ENCODE measurements around the gene MUC3A. TPM values are rescaled to one million over a fixed set of nuclear protein-coding genes. Genes with fewer than 3 reads are reported as not detected.

The MUC3A gene
- total and polyA plus RNA-seq, 8 donors: 0.45 to 527 (median 0.97) TPM

DNA sequence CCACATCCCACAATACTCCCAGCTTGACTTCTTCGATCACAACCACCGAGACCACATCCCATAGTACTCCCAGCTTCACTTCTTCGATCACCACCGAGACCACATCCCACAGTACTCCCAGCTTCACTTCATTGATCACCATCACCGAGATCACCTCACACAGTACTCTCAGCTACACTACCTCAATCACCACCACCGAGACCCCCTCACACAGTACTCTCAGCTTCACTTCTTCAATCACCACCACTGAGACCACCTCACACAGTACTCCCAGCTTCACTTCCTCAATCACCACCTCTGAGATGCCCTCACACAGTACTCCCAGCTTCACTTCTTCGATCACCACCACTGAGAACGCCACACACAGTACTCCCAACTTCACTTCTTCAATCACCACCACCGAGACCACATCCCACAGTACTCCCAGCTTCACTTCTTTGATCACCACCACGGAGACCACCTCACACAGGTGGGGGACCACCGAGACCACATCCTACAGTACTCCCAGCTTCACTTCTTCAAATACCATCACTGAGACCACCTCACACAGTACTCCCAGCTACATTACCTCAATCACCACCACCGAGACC, 8.6 kb downstream of the MUC3A start:
- Histone ChIP-seq H3K9me3 (peaks cover 0 to 8% (median 0%) of the 10 kb centered on the region in 4 donors), H3K4me1 (no peaks in the 10 kb centered on the region), H3K27me3 (peaks cover 0 to 62% (median 8%) of the 10 kb centered on the region in 3 donors), H3K36me3 (no peaks in the 10 kb centered on the region), H3K27ac (no peak overlapping the region), H3K4me3 (no peak overlapping the region)
- TF ChIP-seq EP300 (IDR thresholded peaks at IDR 0.05): no peak
- TF ChIP-seq POLR2AphosphoS5 (IDR thresholded peaks at IDR 0.05): no peak
- TF ChIP-seq POLR2A (IDR thresholded peaks at IDR 0.05): no peak
- TF ChIP-seq, protein P1, sequence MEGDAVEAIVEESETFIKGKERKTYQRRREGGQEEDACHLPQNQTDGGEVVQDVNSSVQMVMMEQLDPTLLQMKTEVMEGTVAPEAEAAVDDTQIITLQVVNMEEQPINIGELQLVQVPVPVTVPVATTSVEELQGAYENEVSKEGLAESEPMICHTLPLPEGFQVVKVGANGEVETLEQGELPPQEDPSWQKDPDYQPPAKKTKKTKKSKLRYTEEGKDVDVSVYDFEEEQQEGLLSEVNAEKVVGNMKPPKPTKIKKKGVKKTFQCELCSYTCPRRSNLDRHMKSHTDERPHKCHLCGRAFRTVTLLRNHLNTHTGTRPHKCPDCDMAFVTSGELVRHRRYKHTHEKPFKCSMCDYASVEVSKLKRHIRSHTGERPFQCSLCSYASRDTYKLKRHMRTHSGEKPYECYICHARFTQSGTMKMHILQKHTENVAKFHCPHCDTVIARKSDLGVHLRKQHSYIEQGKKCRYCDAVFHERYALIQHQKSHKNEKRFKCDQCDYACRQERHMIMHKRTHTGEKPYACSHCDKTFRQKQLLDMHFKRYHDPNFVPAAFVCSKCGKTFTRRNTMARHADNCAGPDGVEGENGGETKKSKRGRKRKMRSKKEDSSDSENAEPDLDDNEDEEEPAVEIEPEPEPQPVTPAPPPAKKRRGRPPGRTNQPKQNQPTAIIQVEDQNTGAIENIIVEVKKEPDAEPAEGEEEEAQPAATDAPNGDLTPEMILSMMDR (IDR thresholded peaks at IDR 0.05): no peak
- 55 to 69% (median 65%) methylated on average over 11 to 12 of the region's 12 CpGs for WGBS, 5 donors
- intact Hi-C loops (cut with DNase I; ENCODE audit: low total_unique reads): no loop called here
- DNase-seq: no peak

DNA sequence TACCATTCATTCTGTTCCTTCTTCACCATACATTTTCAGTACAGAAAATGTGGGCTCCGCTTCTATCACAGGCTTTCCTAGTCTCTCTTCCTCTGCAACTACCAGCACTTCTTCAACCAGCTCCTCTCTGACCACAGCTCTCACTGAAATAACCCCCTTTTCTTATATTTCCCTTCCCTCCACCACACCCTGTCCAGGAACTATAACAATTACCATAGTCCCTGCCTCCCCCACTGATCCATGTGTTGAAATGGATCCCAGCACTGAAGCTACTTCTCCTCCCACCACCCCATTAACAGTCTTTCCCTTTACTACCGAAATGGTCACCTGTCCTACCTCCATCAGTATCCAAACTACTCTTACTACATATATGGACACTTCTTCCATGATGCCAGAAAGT, 10.6 kb downstream of the MUC3A start:
- 59 to 65% (median 64%) methylated on average over 2 of the region's 2 CpGs for WGBS, 5 donors

DNA sequence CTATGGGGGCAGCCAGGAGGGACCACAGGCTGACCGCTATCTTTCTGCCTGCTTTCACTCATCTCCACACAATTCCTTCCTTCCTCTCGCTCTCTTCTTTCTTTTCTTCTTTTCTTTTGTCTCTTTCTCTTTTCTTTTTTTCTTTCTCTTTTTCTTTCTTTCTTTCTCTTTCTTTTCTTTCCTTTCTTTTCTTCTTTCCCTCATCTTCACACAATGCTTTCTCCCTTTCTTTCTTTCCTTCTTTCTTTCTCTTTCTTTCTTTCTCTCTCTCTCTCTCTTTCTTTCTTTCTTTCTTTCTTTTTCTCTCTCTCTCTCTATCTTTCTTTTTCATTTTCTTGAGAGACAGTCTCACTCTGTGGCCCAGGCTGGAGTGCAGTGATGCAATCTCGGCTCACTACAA, 13.2 kb downstream of the MUC3A start:
- Histone ChIP-seq H3K4me1 (peaks cover 15 to 22% (median 20%) of the 10 kb centered on the region in 4 donors), H3K36me3 (no peaks in the 10 kb centered on the region), H3K4me3 (no peak overlapping the region), H3K9me3 (peaks cover 0 to 4% (median 0%) of the 10 kb centered on the region in 4 donors), H3K27ac (no peak overlapping the region), H3K27me3 (peaks cover 26 to 90% (median 50%) of the 10 kb centered on the region in 3 donors)
- TF ChIP-seq, protein P1 (IDR thresholded peaks at IDR 0.05): no peak
- no peak for TF ChIP-seq POLR2AphosphoS5 (IDR thresholded peaks at IDR 0.05)
- no peak for TF ChIP-seq EP300 (IDR thresholded peaks at IDR 0.05)
- TF ChIP-seq POLR2A (IDR thresholded peaks at IDR 0.05): no peak
- WGBS, 5 donors: 82 to 91% (median 83%) methylated on average over 3 of the region's 3 CpGs
- no peak for DNase-seq
- intact Hi-C loops (cut with DNase I; ENCODE audit: low total_unique reads): no loop called here

More for the DNA sequence above, 10.6 kb downstream of the MUC3A start:
- Histone ChIP-seq H3K36me3 (no peaks in the 10 kb centered on the region), H3K4me3 (no peak overlapping the region), H3K9me3 (peaks cover 0 to 4% (median 0%) of the 10 kb centered on the region in 4 donors), H3K27me3 (peaks cover 9 to 71% (median 24%) of the 10 kb centered on the region in 3 donors), H3K27ac (no peak overlapping the region), H3K4me1 (no peaks in the 10 kb centered on the region)
- DNase-seq: no peak
- TF ChIP-seq EP300 (IDR thresholded peaks at IDR 0.05) (no peak), POLR2A (IDR thresholded peaks at IDR 0.05) (no peak), POLR2AphosphoS5 (IDR thresholded peaks at IDR 0.05) (no peak)
- TF ChIP-seq, protein P1 (IDR thresholded peaks at IDR 0.05): no peak
- intact Hi-C loops (cut with DNase I; ENCODE audit: low total_unique reads): no loop called here

DNA sequence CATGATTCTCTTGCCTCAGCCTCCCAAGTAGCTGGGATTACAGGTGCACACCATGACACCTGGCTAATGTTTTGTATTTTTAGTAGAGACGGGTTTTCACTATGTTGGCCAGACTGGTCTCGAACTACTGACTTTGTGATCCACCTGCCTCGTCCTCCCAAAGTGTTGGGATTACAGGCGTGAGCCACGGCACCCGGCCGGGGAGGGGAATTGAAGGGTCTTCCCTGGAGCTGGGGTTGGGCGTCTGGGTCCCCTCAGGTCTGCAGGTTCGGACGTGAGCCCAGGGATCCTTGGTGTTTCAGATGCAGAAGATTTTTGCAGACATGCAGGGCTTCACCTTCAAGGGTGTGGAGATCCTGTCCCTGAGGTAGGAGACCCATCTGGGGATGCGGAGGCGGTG, 14.1 kb downstream of the MUC3A start:
- Histone ChIP-seq H3K4me1 (peaks cover 15 to 22% (median 20%) of the 10 kb centered on the region in 4 donors), H3K9me3 (peaks cover 0 to 1% (median 0%) of the 10 kb centered on the region in 4 donors), H3K4me3 (no peak overlapping the region), H3K27ac (no peak overlapping the region), H3K27me3 (peaks cover 27 to 96% (median 52%) of the 10 kb centered on the region in 3 donors), H3K36me3 (no peaks in the 10 kb centered on the region)
- intact Hi-C loops (cut with DNase I; ENCODE audit: low total_unique reads): no loop called here
- 71 to 78% (median 74%) methylated on average over 12 of the region's 12 CpGs for WGBS, 5 donors
- TF ChIP-seq, protein P1 (IDR thresholded peaks at IDR 0.05): no peak
- TF ChIP-seq EP300 (IDR thresholded peaks at IDR 0.05) (no peak), POLR2AphosphoS5 (IDR thresholded peaks at IDR 0.05) (no peak), POLR2A (IDR thresholded peaks at IDR 0.05) (no peak)
- DNase-seq: no peak
